OCI-LY3 (cell line): Measurements from ENCODE around the gene POLD4.
A peak's percentile ranks its signal among the peaks of the same experiment; 100 is the strongest.

Experiments used
- H2AFZ ChIP-seq: fragments of 200-600, 300-600 bp; shearing (Covaris generic); 2 replicates; pipeline ENCODE4 v1.6.0; 2014; ENCODE audit warnings: antibody characterized with exemption, low read depth, low read length
- H3K27ac ChIP-seq: fragments of 200-600, 300-600 bp; sonication (generic); 2 replicates; pipeline ENCODE4 v1.5.1; 2014; ENCODE audit warnings: mild to moderate bottlenecking, low read length, moderate library complexity, mixed read lengths
- H3K27me3 ChIP-seq: fragments of 200-600, 300-600 bp; sonication (generic); 2 replicates; pipeline ENCODE4 v1.6.1; 2014; ENCODE audit warnings: low read depth, low read length, mixed read lengths
- H3K36me3 ChIP-seq: fragments of 200-600, 300-600 bp; sonication (generic); replicated peaks from 2 replicates; pipeline ENCODE3; 2014; ENCODE audit warnings: low read depth, low read length, mixed read lengths
- H3K4me1 ChIP-seq: fragments of 300-600, 200-600 bp; sonication (generic); 2 replicates; pipeline ENCODE4 v1.6.1; 2014; ENCODE audit warnings: low read length, mixed read lengths
- H3K4me2 ChIP-seq: fragments of 200-600, 300-600 bp; sonication (generic); 2 replicates; pipeline ENCODE4 v1.6.1; 2014; ENCODE audit warnings: low read length, mixed read lengths
- H3K4me3 ChIP-seq: fragments of 300-600, 200-600 bp; sonication (generic); 2 replicates; pipeline ENCODE4 v1.5.1; 2014; ENCODE audit warnings: antibody characterized with exemption, mild to moderate bottlenecking, low read length, moderate library complexity
- H3K79me2 ChIP-seq: fragments of 300-600, 200-600 bp; shearing (Covaris generic); 2 replicates; pipeline ENCODE4 v1.6.1; 2014; ENCODE audit warnings: mild to moderate bottlenecking, low read length, mixed read lengths
- H3K9ac ChIP-seq: fragments of 300-600, 200-600 bp; shearing (Covaris generic); 2 replicates; pipeline ENCODE4 v1.6.0; 2014; ENCODE audit warnings: mild to moderate bottlenecking, low read length, moderate library complexity
- H3K9me3 ChIP-seq: fragments of 200-600, 300-600 bp; shearing (Covaris generic); 2 replicates; pipeline ENCODE4 v1.6.1; 2014; ENCODE audit warnings: low read length, mixed read lengths; ENCODE audit not compliant: insufficient read depth
- H4K20me1 ChIP-seq: fragments of 200-600, 300-600 bp; sonication (generic); 2 replicates; pipeline ENCODE4 v1.6.1; 2016; ENCODE audit warnings: low read length, mixed read lengths; ENCODE audit not compliant: insufficient read depth
- EZH2phosphoT487 ChIP-seq: fragments of 200-600 bp; shearing (Covaris generic); IDR thresholded peaks from 2 replicates; pipeline ENCODE4 v1.6.1; 2018; ENCODE audit warnings: antibody characterized with exemption, mixed run types, low read depth
- TF ChIP-seq, protein P1 (sequence below): fragments of 200-600, 300-600 bp; sonication (generic); IDR thresholded peaks from 2 replicates; pipeline ENCODE4 v1.5.1; 2014; ENCODE audit warnings: antibody characterized with exemption, low read length, low read depth

The POLD4 gene

DNA sequence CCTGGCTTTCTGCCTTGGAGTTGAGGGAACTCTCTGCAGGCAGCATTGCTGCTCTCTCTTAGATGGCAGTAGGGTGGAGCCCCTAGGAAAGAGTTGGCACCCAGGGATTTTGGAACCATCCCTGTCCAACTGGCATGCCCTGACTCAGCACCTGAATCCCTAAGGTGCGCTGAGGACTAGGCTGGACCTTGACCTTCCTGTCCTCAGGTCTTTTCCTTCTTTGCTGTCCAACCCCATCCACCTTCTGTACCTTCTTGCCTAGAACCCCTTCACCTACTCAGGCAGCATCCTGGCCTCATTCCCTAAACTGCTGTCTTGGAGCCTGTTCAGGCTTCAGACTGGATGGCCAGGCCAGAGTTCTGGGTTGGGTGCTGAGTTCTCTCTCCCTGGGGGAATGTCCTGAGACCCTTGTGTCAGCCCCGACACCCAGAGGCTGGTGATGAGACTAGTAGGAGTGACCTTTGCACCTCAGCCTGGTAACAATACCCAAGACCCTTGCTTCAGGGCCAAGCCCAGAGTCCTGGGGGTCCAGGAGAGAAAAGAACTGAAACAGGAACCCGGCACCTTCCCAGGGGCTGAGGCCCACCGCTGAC lies 2.5 kb upstream of the POLD4 start:
- no peak for TF ChIP-seq EZH2phosphoT487
- TF ChIP-seq, protein P1, sequence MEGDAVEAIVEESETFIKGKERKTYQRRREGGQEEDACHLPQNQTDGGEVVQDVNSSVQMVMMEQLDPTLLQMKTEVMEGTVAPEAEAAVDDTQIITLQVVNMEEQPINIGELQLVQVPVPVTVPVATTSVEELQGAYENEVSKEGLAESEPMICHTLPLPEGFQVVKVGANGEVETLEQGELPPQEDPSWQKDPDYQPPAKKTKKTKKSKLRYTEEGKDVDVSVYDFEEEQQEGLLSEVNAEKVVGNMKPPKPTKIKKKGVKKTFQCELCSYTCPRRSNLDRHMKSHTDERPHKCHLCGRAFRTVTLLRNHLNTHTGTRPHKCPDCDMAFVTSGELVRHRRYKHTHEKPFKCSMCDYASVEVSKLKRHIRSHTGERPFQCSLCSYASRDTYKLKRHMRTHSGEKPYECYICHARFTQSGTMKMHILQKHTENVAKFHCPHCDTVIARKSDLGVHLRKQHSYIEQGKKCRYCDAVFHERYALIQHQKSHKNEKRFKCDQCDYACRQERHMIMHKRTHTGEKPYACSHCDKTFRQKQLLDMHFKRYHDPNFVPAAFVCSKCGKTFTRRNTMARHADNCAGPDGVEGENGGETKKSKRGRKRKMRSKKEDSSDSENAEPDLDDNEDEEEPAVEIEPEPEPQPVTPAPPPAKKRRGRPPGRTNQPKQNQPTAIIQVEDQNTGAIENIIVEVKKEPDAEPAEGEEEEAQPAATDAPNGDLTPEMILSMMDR: no peak
- H3K4me1 ChIP-seq: peaks cover 56% of the 10 kb centered on the region
- peak overlapping the region; percentile 68 for H3K4me3 ChIP-seq
- H3K27me3 ChIP-seq: no peaks in the 10 kb centered on the region
- H3K4me2 ChIP-seq: peak overlapping the region; percentile 97
- peaks cover 12% of the 10 kb centered on the region for H3K36me3 ChIP-seq
- peak overlapping the region; percentile 95 for H3K27ac ChIP-seq
- no peaks in the 10 kb centered on the region for H4K20me1 ChIP-seq
- H2AFZ ChIP-seq: no peak overlapping the region
- peaks cover 30% of the 10 kb centered on the region for H3K79me2 ChIP-seq
- H3K9ac ChIP-seq: peak overlapping the region; percentile 98
- no peaks in the 10 kb centered on the region for H3K9me3 ChIP-seq

DNA sequence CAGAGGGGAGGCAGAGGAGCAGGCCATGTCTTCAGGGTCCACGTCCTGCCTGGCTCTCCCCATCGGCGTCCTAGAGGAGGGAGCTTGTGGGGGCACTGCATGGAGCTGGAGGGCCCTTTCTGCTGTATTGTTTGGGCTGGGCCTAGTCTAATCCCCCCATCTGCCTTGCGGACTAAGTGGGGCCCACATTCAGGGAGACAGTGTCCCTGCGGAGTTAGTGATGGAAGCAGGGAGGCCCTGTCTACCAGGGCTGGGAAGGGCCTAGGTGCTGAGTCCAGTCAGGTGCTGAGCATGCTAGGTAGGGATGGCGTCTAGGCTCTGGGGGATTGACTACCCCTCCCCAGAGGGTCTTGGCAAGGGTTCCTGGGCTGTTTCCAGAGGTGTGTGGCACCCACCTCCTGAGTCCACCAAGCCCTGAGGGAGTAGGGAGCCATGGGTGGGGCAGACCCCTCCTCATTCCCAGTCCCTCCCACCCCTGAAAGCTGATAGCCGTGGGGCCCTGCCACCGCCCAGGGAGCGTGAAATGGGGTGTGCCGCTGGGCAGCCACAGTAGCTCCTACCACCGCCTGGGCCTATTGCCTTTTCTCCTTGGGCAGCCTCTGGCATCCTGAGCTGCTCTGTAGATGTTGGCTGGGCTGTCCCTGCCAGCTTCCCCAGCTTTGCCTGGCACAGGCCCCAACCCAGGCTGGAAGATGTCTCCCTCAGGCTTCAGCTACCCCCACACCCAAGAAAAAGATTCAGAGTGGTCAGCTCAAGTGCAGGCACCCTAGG lies 1.9 kb upstream of the POLD4 start:
- peaks cover 13% of the 10 kb centered on the region for H3K36me3 ChIP-seq
- H3K9me3 ChIP-seq: no peaks in the 10 kb centered on the region
- peak overlapping the region; percentile 97 for H3K4me2 ChIP-seq
- no peaks in the 10 kb centered on the region for H4K20me1 ChIP-seq
- H3K79me2 ChIP-seq: peaks cover 30% of the 10 kb centered on the region
- peak overlapping the region; percentile 95 for H3K27ac ChIP-seq
- H2AFZ ChIP-seq: no peak overlapping the region
- no peaks in the 10 kb centered on the region for H3K27me3 ChIP-seq
- H3K4me1 ChIP-seq: peaks cover 63% of the 10 kb centered on the region
- peak overlapping the region; percentile 98 for H3K9ac ChIP-seq
- TF ChIP-seq, protein P1: no peak
- no peak for TF ChIP-seq EZH2phosphoT487
- peak overlapping the region; percentile 76 for H3K4me3 ChIP-seq

DNA sequence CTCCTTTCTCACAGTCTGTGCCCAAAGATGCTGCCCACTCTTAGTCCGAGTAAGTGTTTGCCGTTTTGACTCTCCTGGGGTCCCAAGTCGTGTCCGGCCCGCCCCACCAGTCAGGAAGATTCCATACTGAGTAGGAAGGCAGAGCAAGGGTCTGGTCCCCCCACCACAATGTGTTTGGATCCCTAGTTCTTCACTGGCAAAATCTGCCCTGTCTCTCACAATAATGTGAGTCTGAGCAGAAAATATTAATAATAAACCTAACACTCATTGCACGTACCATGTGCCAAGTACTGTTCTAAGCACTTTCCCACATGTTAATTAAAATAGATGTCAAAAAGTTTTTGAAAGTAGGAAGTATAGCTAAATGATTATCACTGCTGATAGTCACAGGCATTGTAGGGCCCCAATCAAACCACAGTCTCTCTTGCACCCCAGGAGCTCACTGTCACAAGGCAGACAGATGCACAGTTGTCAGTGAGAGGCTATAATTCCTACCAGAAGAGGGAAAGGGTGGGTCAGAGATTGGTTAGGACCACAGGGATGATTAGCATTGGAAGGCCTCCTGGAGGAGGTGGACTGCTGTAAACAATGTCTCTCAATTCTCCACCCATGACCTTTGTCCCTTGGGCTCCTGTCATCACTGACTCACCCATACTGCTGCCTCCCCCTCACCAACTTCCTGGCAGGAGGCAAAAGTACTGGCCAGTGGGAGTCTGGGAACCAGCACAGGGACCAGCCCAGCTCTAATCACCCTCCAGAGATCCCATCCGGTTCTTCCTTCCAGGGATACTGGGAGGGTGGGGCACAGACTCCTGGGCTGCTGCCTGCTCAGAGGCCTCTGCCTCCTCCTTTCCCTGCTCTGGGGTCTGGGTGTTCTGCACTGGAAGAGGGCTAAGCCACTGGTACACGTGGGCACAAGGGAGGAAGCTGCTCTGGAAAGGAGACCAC lies 1.0 kb upstream of the POLD4 start:
- H3K9me3 ChIP-seq: no peaks in the 10 kb centered on the region
- peak overlapping the region; percentile 97 for H3K4me2 ChIP-seq
- no peak overlapping the region for H2AFZ ChIP-seq
- peak overlapping the region; percentile 76 for H3K4me3 ChIP-seq
- no peaks in the 10 kb centered on the region for H3K27me3 ChIP-seq
- TF ChIP-seq EZH2phosphoT487: no peak
- TF ChIP-seq, protein P1: no peak
- H3K27ac ChIP-seq: peak overlapping the region; percentile 95
- peaks cover 30% of the 10 kb centered on the region for H3K79me2 ChIP-seq
- H3K36me3 ChIP-seq: peaks cover 13% of the 10 kb centered on the region
- peak overlapping the region; percentile 98 for H3K9ac ChIP-seq
- H4K20me1 ChIP-seq: no peaks in the 10 kb centered on the region
- H3K4me1 ChIP-seq: peaks cover 72% of the 10 kb centered on the region
